T-helper 1 cell (primary cell): Measurements from ENCODE around the gene TICAM1.
A peak's percentile ranks its signal among the peaks of the same experiment; 100 is the strongest.
"Not testable (repeated sequence)": the region's sequence is repeated elsewhere in the genome, so short reads cannot be mapped to it uniquely, and the experiment has no call there.

Experiments
- DNase-seq, 5 donors: peaks; one replicate each; pipeline ENCODE4 v3.0.0-alpha.2; 2012 to 2020

The TICAM1 gene

GRCh38 chr19:4803736-4804695 lies 27.5 kb downstream of the TICAM1 start:
- peak; percentile 32 to 63 (median 50) for DNase-seq

GRCh38 chr19:4802711-4803110 lies 28.8 kb downstream of the TICAM1 start:
- DNase-seq, result no peak

GRCh38 chr19:4801085-4801619 lies 30.4 kb downstream of the TICAM1 start:
- no peak for DNase-seq

- DNase-seq, result no peak
Observed at GRCh38 chr19:4800591-4801081, 30.9 kb downstream of the TICAM1 start.

- DNase-seq, result no peak
Observed at GRCh38 chr19:4795400-4795799, 36.1 kb downstream of the TICAM1 start.

- DNase-seq, result no peak
Observed at GRCh38 chr19:4794971-4795370, 36.5 kb downstream of the TICAM1 start.

- not testable (repeated sequence) for DNase-seq
Observed at GRCh38 chr19:4793278-4793677, 38.2 kb downstream of the TICAM1 start.

- not testable (repeated sequence) for DNase-seq
Observed at GRCh38 chr19:4792866-4793195, 38.7 kb downstream of the TICAM1 start.

GRCh38 chr19:4792019-4792865 lies 39.3 kb downstream of the TICAM1 start:
- DNase-seq, result peak in 1 of 5 donors; percentile 15

- peak; percentile 98 to 100 (median 99) for DNase-seq
Observed at GRCh38 chr19:4791183-4792018, 40.1 kb downstream of the TICAM1 start, which contains the start of gene FEM1A. Gene FEM1A, plus strand, starts transcription at chr19:4791734. Its CDS starts 121 bp downstream, at chr19:4791855.

- not testable (repeated sequence) for DNase-seq
Observed at GRCh38 chr19:4786412-4787016, 45.0 kb downstream of the TICAM1 start.

GRCh38 chr19:4781801-4782200 lies 49.7 kb downstream of the TICAM1 start:
- no peak for DNase-seq

GRCh38 chr19:4780860-4781259 lies 50.7 kb downstream of the TICAM1 start:
- no peak for DNase-seq

GRCh38 chr19:4778124-4778523 lies 53.4 kb downstream of the TICAM1 start:
- not testable (repeated sequence) for DNase-seq

- DNase-seq, result no peak
Observed at GRCh38 chr19:4776436-4777211, 54.9 kb downstream of the TICAM1 start.

- no peak for DNase-seq
Observed at GRCh38 chr19:4775627-4776152, 55.8 kb downstream of the TICAM1 start.

GRCh38 chr19:4774136-4774535 lies 57.4 kb downstream of the TICAM1 start:
- no peak for DNase-seq

GRCh38 chr19:4773047-4773640 lies 58.4 kb downstream of the TICAM1 start:
- DNase-seq, result no peak

GRCh38 chr19:4772566-4772965 lies 58.9 kb downstream of the TICAM1 start:
- no peak for DNase-seq
